ENCODE data around the gene ABCB8. TPM values are rescaled to one million over a fixed set of nuclear protein-coding genes. Genes with fewer than 3 reads are reported as not detected.

ABCB8 gene
- total RNA-seq, 1 donor from 2014 or later, result 36.2 TPM

DNA sequence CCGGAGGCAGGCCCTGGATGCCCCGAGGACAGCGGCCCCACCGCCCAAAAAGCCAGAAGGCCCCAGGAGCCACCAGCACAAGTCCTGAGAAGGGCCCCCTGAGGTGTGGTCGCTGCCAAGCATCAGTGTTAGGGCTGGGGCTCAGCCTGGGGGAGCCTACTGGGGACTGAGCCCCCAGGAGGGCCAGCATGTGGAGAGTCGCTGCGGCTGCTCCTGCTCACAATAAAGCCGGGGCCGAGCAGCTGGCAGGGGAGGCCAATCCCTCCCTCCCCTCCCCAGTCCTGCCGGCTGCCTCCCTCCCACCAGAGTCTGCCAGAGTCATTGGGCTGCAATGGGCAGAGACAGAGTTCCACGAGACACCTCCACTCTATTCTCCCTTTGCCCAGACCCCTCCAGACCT lies 17.0 kb downstream of the ABCB8 start:
- Mint-ChIP-seq H3K9me3 (ENCODE audit: low read depth) (no peaks in the 10 kb centered on the region), H3K4me3 (ENCODE audit: low read depth) (no peak overlapping the region), H3K36me3 (ENCODE audit: insufficient read depth) (no peaks in the 10 kb centered on the region), H3K27me3 (peaks cover 11% of the 10 kb centered on the region), H3K4me1 (ENCODE audit: low read depth) (no peaks in the 10 kb centered on the region), H3K27ac (no peak overlapping the region)
- DNase-seq (ENCODE audit: low spot score, unreplicated experiment), result no peak
- TF ChIP-seq, protein P1, sequence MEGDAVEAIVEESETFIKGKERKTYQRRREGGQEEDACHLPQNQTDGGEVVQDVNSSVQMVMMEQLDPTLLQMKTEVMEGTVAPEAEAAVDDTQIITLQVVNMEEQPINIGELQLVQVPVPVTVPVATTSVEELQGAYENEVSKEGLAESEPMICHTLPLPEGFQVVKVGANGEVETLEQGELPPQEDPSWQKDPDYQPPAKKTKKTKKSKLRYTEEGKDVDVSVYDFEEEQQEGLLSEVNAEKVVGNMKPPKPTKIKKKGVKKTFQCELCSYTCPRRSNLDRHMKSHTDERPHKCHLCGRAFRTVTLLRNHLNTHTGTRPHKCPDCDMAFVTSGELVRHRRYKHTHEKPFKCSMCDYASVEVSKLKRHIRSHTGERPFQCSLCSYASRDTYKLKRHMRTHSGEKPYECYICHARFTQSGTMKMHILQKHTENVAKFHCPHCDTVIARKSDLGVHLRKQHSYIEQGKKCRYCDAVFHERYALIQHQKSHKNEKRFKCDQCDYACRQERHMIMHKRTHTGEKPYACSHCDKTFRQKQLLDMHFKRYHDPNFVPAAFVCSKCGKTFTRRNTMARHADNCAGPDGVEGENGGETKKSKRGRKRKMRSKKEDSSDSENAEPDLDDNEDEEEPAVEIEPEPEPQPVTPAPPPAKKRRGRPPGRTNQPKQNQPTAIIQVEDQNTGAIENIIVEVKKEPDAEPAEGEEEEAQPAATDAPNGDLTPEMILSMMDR (IDR thresholded peaks at IDR 0.05; ENCODE audit: unreplicated experiment), result no peak

DNA sequence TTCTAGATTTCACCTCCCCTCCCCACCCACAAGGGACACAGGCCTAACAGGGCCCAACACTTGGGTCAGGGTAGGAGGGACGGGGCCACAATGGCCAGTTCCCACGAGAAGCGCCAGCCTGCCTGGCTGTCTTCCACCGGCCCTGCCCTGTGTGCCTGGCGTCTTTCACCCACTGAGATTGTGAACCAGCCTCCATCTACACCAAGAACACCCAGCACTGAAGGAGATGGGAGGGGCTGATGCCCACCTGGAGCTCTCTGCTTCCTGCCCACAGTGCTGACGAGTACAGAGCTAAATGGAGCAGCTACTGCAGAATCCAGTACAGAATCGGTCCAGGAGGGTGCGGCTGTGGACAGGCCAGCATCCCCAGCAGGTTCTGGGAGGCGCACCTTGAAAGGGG lies 17.7 kb downstream of the ABCB8 start:
- DNase-seq (ENCODE audit: low spot score, unreplicated experiment), result no peak
- TF ChIP-seq, protein P1 (IDR thresholded peaks at IDR 0.05; ENCODE audit: unreplicated experiment), result no peak
- Mint-ChIP-seq H3K4me1 (ENCODE audit: low read depth) (no peaks in the 10 kb centered on the region), H3K36me3 (ENCODE audit: insufficient read depth) (no peaks in the 10 kb centered on the region), H3K4me3 (ENCODE audit: low read depth) (no peak overlapping the region), H3K27ac (no peak overlapping the region), H3K9me3 (ENCODE audit: low read depth) (no peaks in the 10 kb centered on the region), H3K27me3 (peaks cover 15% of the 10 kb centered on the region)

DNA sequence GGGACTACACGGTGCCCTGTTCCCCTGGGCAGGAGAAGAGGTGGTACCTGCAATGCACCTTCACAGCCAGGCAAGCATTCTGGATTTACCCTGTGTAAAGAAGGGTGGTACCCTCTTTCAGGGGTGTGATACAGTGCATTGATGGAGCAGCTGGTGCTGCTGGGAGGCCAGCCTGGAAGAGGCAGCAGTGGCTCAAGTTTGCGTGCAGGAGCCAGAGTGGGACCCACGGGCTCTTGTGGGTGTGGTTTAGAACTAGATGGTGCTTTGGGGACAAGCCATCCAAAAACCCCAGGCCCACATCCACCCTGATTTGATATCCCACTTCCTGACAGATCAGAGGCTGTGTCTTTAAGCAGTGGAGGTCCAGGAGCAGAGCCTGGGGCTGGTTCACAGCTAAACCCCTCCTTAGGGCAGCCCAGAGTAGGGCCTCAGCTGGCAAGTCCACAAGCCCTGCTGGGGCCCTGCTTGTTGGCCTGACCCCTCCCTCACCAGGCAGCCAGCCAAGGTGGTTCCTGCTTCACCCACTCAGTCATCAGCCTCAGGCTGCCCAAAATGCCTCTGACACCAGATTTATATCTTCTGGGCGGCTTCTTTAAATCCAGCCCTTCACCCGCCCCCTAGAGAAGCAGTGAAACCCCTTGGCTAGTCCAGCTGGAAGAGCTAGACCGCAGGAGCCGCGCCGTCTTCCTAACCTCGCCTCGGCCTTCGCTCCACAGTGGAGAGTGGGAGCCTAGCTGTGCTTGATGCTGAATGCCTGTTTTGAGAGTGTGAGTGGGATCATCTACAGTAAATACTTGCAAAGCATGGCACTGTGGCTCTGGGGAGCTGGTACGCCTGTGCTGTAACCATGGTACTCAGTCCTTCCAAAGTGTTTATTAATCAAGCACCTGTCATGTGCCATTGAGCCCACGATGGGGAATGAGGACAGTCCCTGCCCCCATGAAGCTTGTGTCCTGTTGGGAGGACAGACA lies 18.6 kb downstream of the ABCB8 start:
- DNase-seq (ENCODE audit: low spot score, unreplicated experiment), result no peak
- Mint-ChIP-seq H3K36me3 (ENCODE audit: insufficient read depth) (no peaks in the 10 kb centered on the region), H3K9me3 (ENCODE audit: low read depth) (no peaks in the 10 kb centered on the region), H3K27ac (peak overlapping the region; percentile 60), H3K4me3 (ENCODE audit: low read depth) (no peak overlapping the region), H3K4me1 (ENCODE audit: low read depth) (no peaks in the 10 kb centered on the region), H3K27me3 (peaks cover 19% of the 10 kb centered on the region)
- TF ChIP-seq, protein P1 (IDR thresholded peaks at IDR 0.05; ENCODE audit: unreplicated experiment), result no peak

DNA sequence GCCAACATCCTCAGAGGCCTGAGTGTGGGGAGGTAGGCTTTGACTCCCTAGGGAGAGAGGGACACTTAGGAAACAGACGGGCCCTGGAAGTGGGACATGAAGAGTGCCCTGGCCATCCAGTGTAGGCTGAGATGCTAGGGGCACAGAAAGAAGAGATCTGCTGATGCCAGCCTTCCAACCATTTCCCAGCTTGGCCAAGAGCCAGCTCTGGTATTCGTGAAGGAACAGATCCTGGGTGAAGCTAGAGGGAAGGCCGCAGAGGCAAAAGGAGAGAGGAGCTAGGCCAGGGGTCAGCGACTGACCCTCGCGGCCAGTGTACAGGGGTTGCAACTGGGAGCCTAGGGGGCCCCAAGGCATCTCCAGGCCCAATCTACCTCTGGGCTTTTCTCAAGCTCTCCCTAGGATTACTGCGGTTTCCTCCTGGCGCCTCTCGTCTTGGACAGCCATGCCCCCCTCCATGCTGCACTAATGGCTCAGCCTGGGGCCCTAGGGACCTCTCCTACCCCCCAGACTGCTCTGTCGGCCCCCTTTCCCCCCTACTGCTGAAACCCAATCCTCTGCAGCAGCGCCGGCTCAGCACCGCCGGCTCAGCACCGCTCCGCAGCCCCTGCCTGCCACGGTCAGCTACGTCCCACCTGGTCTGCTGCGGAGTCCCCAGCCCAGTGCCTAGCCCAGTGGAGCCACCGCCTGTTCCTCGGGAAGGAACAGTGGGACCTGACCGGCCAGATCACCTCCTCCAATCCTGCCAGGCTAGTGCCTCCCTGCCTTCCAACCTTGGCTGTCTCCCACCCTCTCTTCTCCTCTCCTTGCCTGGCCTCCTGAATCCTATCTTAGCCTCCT lies 19.9 kb downstream of the ABCB8 start, which contains the start of gene ASIC3:
ASIC3 (plus strand) TSS at position 556 of the 840 bp plus-strand sequence. CDS start 355 bp downstream, outside the sequence.
- Mint-ChIP-seq H3K27ac (peak within 1 kb of the TSS; percentile 60), H3K9me3 (ENCODE audit: low read depth) (no peaks in the 10 kb centered on the region), H3K36me3 (ENCODE audit: insufficient read depth) (no peaks in the 10 kb centered on the region), H3K4me3 (ENCODE audit: low read depth) (no peak within 1 kb of the TSS), H3K27me3 (peaks cover 23% of the 10 kb centered on the region), H3K4me1 (ENCODE audit: low read depth) (no peaks in the 10 kb centered on the region)
- TF ChIP-seq, protein P1 (IDR thresholded peaks at IDR 0.05; ENCODE audit: unreplicated experiment), result no peak
- no peak for DNase-seq (ENCODE audit: low spot score, unreplicated experiment)

DNA sequence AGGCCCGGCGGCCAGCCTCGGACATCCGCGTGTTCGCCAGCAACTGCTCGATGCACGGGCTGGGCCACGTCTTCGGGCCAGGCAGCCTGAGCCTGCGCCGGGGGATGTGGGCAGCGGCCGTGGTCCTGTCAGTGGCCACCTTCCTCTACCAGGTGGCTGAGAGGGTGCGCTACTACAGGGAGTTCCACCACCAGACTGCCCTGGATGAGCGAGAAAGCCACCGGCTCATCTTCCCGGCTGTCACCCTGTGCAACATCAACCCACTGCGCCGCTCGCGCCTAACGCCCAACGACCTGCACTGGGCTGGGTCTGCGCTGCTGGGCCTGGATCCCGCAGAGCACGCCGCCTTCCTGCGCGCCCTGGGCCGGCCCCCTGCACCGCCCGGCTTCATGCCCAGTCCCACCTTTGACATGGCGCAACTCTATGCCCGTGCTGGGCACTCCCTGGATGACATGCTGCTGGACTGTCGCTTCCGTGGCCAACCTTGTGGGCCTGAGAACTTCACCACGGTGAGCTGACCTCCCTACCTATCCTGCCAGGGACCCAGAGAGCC lies 20.7 kb downstream of the ABCB8 start:
- no peak for DNase-seq (ENCODE audit: low spot score, unreplicated experiment)
- TF ChIP-seq, protein P1 (IDR thresholded peaks at IDR 0.05; ENCODE audit: unreplicated experiment), result no peak
- no peaks in the 10 kb centered on the region for H3K36me3 Mint-ChIP-seq (ENCODE audit: insufficient read depth)
- no peak overlapping the region for H3K27ac Mint-ChIP-seq
- H3K4me3 Mint-ChIP-seq (ENCODE audit: low read depth), result no peak overlapping the region
- H3K4me1 Mint-ChIP-seq (ENCODE audit: low read depth), result no peaks in the 10 kb centered on the region
- peaks cover 23% of the 10 kb centered on the region for H3K27me3 Mint-ChIP-seq
- no peaks in the 10 kb centered on the region for H3K9me3 Mint-ChIP-seq (ENCODE audit: low read depth)
